Subcutaneous abdominal adipose tissue (tissue), 5 donors: ENCODE measurements around the gene NFXL1.
"Not testable (repeated sequence)": the region's sequence is repeated elsewhere in the genome, so short reads cannot be mapped to it uniquely, and the experiment has no call there.

ENCODE experiments used
- H3K27ac ChIP-seq: one replicate; pipeline ENCODE4 v1.7.0; 2013; ENCODE audit warnings: low read depth, mild to moderate bottlenecking, inconsistent platforms, low read length, moderate library complexity
- H3K27me3 ChIP-seq, 5 donors: one replicate each; pipeline ENCODE4 v1.7.0; 2013; ENCODE audit warnings: low read length in 5 of 5, inconsistent platforms in 1 of 5; ENCODE audit not compliant: control insufficient read depth in 5 of 5, insufficient read depth in 4 of 5
- H3K36me3 ChIP-seq, 5 donors: one replicate each; pipeline ENCODE4 v1.7.0; 2013; ENCODE audit warnings: low read length in 5 of 5; ENCODE audit not compliant: control insufficient read depth in 5 of 5, insufficient read depth in 5 of 5
- H3K4me1 ChIP-seq, 5 donors: one replicate each; pipeline ENCODE4 v1.7.0; 2013; ENCODE audit warnings: low read length in 5 of 5, mild to moderate bottlenecking in 3 of 5, moderate library complexity in 1 of 5; ENCODE audit not compliant: control insufficient read depth in 5 of 5, insufficient read depth in 5 of 5
- H3K4me3 ChIP-seq, 5 donors: one replicate each; pipeline ENCODE4 v1.7.0; 2013; ENCODE audit warnings: low read length in 5 of 5, low read depth in 1 of 5
- H3K9ac ChIP-seq, 5 donors: one replicate each; pipeline ENCODE4 v1.7.0; 2013; ENCODE audit warnings: low read length in 5 of 5, mild to moderate bottlenecking in 4 of 5, moderate library complexity in 3 of 5
- H3K9me3 ChIP-seq, 5 donors: one replicate each; pipeline ENCODE4 v1.7.0; 2013; ENCODE audit warnings: low read length in 5 of 5; ENCODE audit not compliant: control insufficient read depth in 5 of 5
- donor health status: healthy.
- donor health status: healthy.
- donor health status: healthy.
- donor health status: healthy.
- donor health status: healthy.

The NFXL1 gene

DNA sequence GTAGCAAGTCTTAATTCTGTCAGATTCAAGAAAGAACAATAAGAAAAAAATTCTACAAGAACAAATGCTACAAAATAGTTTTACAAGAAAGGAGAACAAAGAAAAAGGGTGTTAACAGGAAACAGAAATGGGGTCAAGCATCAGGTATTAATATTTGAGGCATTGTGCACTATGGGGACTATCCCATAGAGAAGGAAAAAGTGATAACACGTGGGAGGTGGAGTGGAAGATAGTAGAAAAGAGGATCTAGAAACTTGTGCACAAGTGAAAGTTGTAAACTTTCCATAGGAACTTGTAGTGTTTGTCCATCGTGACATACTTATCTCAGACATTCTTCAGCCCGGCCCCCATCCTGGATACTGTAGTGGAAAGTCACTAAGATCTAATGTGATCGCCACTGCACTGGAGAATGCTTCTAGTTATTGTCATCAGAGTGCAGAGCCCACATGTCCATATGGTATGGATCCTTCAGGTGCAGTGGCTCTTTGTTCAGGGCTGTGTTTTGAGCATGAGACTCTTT lies 15.4 kb upstream of the NFXL1 start:
- no peaks in the 10 kb centered on the region for H3K36me3 ChIP-seq
- H3K27ac ChIP-seq = no peak overlapping the region
- peaks cover 0 to 8% (median 5%) of the 10 kb centered on the region in 5 donors for H3K27me3 ChIP-seq
- H3K9me3 ChIP-seq = no peaks in the 10 kb centered on the region
- peaks cover 0 to 11% (median 5%) of the 10 kb centered on the region in 5 donors for H3K4me1 ChIP-seq
- no peak overlapping the region for H3K4me3 ChIP-seq
- no peak overlapping the region for H3K9ac ChIP-seq

DNA sequence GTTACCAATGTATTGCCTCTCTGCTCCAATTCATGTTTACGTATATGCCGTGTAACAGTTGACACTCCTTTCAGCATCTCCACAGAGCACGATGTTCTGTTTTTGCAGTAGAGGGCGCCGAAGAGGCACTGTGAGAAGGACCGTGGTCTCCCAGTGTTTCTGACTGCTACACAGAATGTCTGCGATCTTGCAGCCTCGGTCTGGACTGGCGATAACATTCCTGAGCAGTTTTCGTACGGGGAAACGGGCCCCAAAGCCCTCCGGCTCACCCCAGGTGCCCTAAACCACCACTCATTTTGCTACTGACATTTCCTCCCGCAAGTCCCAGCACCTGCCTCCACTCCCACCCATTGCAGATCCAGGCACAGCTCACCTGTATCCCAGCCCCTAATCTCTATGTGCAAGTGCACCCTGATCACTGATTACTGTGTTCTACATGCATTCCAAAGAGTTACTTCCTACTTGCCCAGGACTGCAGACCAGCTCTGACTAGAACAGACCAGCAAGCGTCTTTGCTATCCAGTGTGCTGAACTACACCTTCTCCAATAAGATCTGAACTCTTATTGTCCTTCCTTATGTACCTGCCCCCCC lies 12.4 kb upstream of the NFXL1 start:
- Histone ChIP-seq H3K27ac (no peak overlapping the region), H3K9ac (no peak overlapping the region), H3K9me3 (no peaks in the 10 kb centered on the region), H3K4me1 (peaks cover 0 to 11% (median 5%) of the 10 kb centered on the region in 5 donors), H3K27me3 (peaks cover 0 to 6% (median 4%) of the 10 kb centered on the region in 5 donors), H3K36me3 (no peaks in the 10 kb centered on the region), H3K4me3 (peak overlapping the region in 2 of 5 donors; percentile 53 to 60)

- not testable (repeated sequence) for H3K4me3 ChIP-seq, H3K4me1 ChIP-seq, H3K36me3 ChIP-seq, H3K27ac ChIP-seq, H3K9me3 ChIP-seq, H3K9ac ChIP-seq, H3K27me3 ChIP-seq
Measured at GRCh38 chr4:47923261-47923608, 8.9 kb upstream of the NFXL1 start.

DNA sequence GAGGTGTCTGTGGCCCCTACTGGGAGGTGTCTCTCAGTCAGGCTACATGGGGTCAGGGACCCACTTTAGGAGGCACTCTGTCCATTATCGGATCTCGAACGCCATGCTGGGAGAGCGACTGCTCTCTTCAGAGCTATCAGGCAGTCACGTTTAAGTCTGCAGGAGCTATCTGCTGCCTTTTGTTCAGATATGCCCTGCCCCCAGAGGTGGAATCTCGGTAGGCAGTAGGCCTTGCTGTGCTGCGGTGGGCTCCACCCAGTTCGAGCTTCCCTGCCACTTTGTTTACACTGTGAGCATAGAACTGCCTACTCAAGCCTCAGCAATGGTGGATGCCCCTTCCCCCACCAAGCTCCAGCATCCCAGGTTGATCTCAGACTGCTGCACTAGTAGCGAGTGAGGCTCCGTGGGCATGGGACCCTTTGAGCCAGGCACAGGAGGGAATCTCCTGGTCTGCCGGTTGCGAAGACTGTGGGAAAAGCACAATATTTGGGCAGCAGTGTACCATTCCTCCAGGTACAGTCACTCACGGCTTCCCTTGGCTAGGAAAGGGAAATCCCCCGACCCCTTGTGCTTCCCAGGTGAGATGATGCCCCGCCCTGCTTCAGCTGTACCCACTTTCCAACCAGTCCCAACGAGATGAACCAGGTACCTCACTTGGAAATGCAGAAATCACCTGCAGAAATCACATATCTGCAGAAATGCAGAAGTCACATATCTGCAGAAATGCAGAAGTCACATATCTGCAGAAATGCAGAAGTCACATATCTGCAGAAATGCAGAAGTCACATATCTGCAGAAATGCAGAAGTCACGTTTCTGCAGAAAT lies 8.3 kb upstream of the NFXL1 start:
- H3K9me3 ChIP-seq, H3K36me3 ChIP-seq, H3K9ac ChIP-seq, H3K27me3 ChIP-seq, H3K4me3 ChIP-seq, H3K4me1 ChIP-seq, H3K27ac ChIP-seq: not testable (repeated sequence)

DNA sequence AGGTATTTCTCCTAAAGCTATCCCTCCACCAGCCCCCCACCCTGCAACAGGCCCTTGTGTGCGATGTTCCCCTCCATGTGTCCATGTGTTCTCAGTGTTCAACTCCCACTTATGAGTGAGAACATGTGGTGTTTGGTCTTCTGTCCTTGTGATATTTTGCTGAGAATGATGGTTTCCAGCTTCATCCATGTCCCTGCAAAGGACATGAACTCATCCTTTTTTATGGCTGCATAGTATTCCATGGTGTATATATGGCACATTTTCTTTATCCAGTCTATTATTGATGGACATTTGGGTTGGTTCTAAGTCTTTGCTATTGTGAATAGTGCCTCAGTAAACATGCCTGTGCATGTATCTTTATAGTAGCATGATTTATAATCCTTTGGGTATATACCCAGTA lies 2.8 kb upstream of the NFXL1 start:
- not testable (repeated sequence) for H3K4me3 ChIP-seq, H3K27ac ChIP-seq, H3K9me3 ChIP-seq, H3K36me3 ChIP-seq, H3K27me3 ChIP-seq, H3K9ac ChIP-seq
- H3K4me1 ChIP-seq = peaks cover 0 to 20% (median 18%) of the 10 kb centered on the region in 5 donors

- no peak overlapping the region for H3K4me3 ChIP-seq
- H3K9ac ChIP-seq = no peak overlapping the region
- H3K9me3 ChIP-seq = no peaks in the 10 kb centered on the region
- H3K27ac ChIP-seq = no peak overlapping the region
- no peaks in the 10 kb centered on the region for H3K27me3 ChIP-seq
- H3K36me3 ChIP-seq = peaks cover 0 to 2% (median 0%) of the 10 kb centered on the region in 5 donors
- peaks cover 0 to 20% (median 18%) of the 10 kb centered on the region in 5 donors for H3K4me1 ChIP-seq
Measured at GRCh38 chr4:47915378-47915777, 995 bp upstream of the NFXL1 start.

- Histone ChIP-seq H3K9me3 (no peaks in the 10 kb centered on the region), H3K36me3 (peaks cover 0 to 5% (median 2%) of the 10 kb centered on the region in 5 donors), H3K4me3 (peak overlapping the region; percentile 73 to 98 (median 97)), H3K27me3 (no peaks in the 10 kb centered on the region), H3K27ac (no peak overlapping the region), H3K9ac (peak overlapping the region in 4 of 5 donors; percentile 29 to 60 (median 54)), H3K4me1 (peaks cover 0 to 20% (median 18%) of the 10 kb centered on the region in 5 donors)
Measured at GRCh38 chr4:47914926-47915237, 499 bp upstream of the NFXL1 start.

DNA sequence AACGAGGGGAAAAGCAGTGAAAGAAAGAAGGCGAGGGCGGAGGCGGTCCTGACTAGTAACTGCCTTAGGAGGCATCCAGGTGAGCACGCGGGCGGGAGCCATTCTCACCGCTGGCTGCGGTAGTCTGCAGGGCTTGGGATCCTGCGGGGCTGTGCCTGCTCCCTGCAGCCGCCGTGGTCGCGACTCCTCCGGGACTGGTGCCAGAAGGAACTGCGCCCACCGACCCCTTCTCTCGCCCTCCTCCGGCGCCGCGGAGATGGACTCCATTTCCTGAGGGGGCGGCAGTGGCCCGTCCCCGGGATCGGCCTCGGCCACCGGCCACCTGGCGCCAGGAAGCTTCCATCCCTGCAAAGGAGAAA lies 543 bp downstream of the NFXL1 start:
- Histone ChIP-seq H3K4me1 (peaks cover 0 to 20% (median 18%) of the 10 kb centered on the region in 5 donors), H3K27me3 (no peaks in the 10 kb centered on the region), H3K9me3 (no peaks in the 10 kb centered on the region), H3K4me3 (peak overlapping the region; percentile 89 to 98 (median 97)), H3K27ac (peak overlapping the region; percentile 83), H3K36me3 (peaks cover 0 to 7% (median 4%) of the 10 kb centered on the region in 5 donors), H3K9ac (peak overlapping the region in 4 of 5 donors; percentile 89 to 94 (median 91))

DNA sequence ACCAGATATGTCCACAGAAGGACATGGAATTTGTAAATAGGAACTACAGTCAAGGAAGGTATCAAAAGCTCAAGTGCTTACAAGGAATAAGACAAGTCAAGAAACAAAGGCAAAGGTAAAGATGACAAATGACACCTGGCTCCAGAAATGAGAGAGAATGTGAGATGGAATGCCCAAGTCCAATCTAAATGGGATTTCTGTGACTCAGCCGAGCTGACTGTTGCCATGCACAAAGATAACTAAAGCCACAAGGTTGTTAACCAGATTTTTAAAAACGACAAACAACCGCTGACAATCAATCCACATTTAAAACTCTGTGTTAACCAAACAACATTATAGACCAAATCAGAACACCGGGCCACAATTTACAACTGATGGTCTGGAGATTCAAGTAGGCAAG lies 1.1 kb downstream of the NFXL1 start:
- no peaks in the 10 kb centered on the region for H3K9me3 ChIP-seq
- H3K27me3 ChIP-seq = no peaks in the 10 kb centered on the region
- H3K27ac ChIP-seq = peak overlapping the region; percentile 83
- H3K4me3 ChIP-seq = peak overlapping the region; percentile 59 to 98 (median 97)
- peaks cover 1 to 8% (median 4%) of the 10 kb centered on the region in 5 donors for H3K36me3 ChIP-seq
- peak overlapping the region in 4 of 5 donors; percentile 89 to 94 (median 91) for H3K9ac ChIP-seq
- H3K4me1 ChIP-seq = peaks cover 0 to 20% (median 18%) of the 10 kb centered on the region in 5 donors

DNA sequence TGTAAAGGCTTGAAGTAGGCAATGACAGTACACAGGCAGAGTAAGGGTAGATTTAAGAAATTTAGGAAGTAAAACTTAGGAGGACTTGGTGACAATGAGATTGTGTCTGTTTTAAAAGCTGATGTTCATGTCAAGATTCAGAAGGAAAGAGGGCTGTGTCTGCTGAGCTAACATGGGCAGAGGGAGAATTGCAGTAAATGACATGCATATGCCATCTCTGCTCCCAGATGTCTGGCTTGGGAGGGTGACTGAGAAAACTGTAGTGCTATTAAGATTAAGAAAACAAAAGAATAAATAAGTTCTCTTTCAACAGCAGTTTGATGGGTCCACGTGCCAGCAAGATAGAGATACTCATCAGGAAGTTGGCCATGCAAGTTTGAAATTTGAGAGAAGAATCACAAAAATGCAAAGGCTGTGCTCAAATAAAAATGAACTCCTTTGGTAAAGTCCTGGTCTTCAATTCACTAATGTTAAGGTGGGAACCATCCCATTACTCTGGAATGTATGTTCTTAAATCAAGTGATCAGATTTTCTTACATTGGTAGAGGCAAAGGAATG lies 7.2 kb downstream of the NFXL1 start:
- H3K9me3 ChIP-seq = no peaks in the 10 kb centered on the region
- H3K36me3 ChIP-seq = peaks cover 19 to 45% (median 25%) of the 10 kb centered on the region in 5 donors
- H3K4me1 ChIP-seq = no peaks in the 10 kb centered on the region
- H3K27ac ChIP-seq = no peak overlapping the region
- no peaks in the 10 kb centered on the region for H3K27me3 ChIP-seq
- H3K4me3 ChIP-seq = no peak overlapping the region
- H3K9ac ChIP-seq = no peak overlapping the region
